DMS 273 (cell line): ENCODE results near the gene ITGA11.
A peak's percentile ranks its signal among the peaks of the same experiment; 100 is the strongest.

Experiments used
- DNase-seq: peaks from one replicate; lab custom pipeline; 2025; ENCODE audit not compliant: unreplicated experiment; lab: John Stamatoyannopoulos, UW

ITGA11 gene

GRCh38 chr15:68391121-68391520 lies 40.8 kb downstream of the ITGA11 start:
- DNase-seq = no peak

GRCh38 chr15:68389936-68390817 lies 41.8 kb downstream of the ITGA11 start:
- no peak for DNase-seq

DNA sequence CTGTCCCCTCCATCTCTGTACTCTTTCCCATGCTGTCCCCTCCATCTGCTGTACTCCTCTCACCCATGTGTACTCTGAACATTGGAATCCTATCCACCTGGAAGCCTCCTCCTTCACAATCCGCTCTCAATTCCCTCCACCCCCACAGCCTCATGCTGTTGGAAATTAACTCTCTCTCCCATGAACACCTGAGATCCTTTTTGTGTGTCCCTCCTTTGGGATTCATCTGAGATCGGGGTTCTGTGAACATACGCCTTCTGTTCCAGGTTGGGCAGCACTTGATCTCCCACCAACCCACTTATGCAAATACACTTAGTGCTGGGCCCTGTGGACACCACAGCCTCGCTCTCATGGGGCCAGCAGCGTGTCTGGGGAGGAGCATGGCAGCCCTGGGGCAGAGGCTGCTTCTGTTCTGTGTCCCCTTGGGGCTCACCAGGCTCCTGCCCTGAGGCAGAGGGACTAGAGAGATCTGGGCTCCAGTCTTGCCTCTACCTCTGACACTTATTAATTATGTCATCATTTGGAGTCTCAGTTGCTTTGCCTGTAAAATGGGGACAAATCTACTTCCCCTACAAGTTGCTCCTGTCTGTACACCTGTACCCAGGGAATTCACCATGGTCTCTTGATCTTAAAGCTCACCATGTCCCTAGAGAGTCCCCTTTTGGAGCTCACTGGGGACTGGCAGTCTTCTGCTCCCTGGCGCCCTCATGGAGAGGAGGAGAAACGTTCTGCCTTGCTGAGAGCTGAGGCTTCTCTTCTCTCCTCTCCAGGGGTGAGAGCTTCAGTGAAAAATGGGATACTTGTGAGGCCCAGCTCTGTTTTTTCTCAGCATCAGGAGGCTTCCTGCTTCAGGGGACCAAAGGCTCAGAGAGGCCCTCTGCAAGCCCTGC lies 42.7 kb downstream of the ITGA11 start:
- no peak for DNase-seq

DNA sequence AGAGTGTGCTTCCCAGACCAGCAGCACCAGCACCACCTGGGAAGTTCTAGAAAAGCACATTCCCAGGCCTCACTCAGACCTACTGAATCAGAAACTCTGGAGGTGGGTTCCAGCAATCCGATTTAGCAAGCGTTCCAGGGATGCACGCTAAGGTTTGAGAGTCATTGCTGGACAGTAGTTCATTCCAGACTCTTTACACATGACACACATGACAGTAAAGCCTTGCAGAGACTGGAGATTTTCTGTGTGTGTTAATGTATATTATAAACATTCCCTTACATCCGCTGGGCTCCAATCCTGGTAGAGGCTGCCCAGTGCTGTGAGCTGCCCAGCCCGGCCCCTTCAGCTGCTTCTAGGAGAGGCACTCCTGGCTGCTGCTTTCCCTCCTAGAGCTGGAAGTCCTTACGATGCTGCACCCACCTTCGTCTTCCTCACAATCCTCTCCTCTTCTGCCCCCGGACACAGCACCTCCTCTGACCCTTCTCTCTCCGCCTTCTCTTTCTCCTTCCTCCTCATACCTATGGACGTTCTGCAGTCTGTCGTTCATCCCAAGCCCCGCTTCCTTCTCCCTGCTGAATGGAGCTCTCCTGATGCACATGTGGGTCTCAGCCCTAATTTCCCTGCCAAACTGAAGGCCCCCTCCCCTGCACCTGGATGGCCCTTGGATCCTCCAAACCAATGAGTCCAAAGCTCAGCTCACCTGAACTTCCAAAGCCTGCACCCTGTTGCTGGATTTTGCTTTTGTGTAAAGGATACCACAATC lies 44.4 kb downstream of the ITGA11 start:
- DNase-seq = no peak

DNA sequence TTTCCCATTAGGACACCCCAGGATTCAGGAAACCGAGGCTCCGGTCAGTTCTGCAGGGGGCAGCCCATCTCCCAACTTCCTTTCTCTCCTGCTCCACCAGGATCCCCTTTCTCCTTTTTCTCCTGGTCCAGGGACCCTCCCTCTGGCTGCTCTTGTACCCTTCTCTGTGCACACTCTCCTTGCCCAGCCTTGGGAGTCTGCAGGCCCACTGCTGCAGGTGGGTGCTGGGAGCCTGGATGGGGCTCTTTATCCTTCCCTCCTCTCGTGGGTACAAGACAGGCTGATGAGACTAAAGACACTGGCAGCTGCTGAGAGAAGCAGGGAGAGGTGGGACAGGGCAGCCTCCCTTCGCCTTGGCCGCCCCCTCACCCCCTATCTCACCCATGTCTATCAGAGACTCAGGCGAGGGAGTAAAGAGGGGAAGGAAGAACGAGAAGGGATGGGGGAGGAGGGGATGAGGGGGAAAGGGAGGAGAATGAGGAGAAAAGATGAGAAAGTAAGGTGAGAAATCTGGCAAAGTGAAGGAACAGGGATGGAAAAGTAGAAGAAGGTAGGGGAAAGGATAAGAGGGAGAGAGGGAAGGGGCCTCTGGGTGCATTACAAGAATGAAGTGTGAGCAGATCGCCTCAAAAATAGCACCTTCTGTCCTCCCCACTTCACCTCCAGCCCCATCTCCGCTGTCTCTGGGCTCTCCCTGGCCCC lies 45.2 kb downstream of the ITGA11 start:
- no peak for DNase-seq

DNA sequence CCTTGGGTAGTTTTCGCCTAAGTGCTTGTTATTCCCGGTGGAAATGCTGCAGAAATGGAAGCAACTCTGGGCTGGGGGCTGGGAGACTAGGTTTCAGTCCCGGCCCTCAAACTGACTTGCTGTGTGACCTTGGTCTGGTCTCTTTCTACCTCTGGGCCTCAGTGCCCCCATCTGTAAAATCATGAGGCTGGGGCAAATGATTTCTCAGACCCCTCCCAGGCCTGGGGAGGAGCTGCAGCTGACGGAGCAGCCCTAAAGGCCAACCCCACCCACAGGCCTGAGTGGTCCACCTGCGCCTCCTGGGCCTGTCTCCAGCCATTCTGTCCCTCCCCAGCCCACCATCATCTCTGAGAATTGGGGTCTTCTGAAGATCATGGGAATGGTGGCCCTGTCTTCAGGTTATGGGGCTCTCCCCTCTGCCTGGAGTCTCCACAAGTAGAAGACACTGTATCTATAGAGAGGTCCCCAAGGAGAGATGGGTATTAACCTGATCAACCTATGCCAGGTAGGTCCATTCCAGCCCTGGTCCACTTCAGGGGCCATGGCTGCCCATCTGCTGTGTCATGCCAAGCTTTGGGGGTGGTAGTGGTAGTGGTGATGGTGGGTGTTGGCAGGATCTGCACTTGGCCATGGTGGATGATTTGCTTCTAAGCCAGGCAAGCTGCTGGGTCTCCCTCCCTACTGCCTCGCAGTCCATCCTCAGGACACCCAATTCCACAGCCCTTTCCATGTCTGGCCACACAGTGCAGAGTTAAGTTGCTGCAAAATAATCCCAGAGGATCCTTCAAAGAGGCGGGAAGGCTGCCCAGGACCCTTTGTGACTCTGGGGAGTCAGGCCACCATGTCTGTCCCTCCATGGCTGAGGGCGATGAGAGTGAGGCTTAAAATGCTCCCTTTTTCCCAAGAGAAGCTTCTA lies 46.0 kb downstream of the ITGA11 start:
- DNase-seq = no peak

GRCh38 chr15:68385240-68385561 lies 46.8 kb downstream of the ITGA11 start:
- no peak for DNase-seq

DNA sequence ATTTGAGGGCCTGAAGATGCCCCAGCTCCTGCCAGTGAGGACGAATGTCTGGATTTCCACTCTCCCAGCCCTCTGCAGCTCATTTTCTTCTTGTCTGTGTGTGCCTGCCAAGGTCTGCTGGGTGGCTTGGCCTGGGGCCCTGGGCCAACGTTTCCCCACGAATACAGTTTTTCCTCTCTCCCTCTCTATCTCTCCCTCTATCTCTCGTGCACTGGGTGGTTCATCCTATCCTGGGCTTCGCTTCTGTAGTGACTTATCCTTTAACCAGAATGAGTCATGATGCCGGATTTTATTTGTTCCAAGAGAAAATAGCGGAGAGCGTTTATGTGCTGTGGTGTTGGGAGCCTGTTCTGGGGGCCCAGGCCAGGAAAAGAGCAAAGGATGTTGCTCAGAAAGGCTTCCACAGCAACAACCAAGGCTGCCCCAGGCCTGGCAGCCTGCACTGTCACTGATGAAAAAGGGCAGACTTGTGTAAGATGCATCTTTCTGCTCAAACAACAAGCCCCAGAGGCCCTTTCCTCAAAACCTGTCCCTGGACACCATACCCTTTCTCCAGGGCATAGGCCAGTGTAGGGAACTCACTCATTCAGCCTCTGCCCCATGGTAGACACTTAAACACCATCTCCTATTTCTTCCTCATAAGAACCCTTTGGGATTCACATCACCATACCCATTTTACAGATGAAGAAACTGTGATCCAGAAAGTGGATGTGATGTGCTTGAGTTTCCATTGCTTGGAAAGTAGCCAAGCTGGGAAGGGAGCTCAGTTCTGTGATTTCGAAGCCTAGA lies 47.3 kb downstream of the ITGA11 start:
- DNase-seq = no peak

GRCh38 chr15:68383161-68384074 lies 48.5 kb downstream of the ITGA11 start:
- peak; percentile 64 for DNase-seq

DNA sequence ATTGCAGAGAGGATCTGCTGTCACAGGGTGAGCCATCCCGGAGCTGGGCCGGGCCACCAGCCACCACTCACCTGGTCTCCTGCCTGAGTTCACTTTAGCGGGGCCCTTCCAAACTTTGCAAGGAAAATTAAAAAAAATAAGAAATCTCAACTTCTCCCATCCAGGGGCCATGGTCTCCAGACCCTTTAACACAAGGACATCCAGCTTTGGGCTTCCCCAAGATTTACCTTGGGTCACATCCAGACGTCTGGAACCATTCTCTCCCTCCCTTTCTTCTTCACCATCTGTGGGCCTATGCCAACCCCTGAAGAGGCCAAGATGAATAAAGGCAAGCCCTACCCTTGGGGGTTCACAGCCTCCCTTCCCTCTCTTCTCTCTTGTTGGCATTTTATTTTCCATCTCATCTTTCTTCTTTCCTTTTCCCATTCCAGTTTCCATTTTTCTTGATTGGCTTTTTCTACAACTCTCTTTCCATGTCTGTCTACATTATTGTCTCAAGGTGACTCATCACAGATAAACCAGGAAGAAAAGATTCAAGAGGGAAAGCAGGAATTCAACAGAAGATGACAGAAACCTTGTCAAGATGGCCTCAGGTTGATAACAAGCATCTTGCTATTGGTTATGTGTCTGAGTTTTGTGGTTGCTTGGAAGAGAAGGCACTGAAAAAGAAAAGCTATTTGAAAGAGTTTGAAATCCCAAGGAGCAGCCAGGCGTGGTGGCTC lies 49.5 kb downstream of the ITGA11 start:
- no peak for DNase-seq

- DNase-seq = no peak
Measured at GRCh38 chr15:68380456-68380855, 51.5 kb downstream of the ITGA11 start.

- no peak for DNase-seq
Measured at GRCh38 chr15:68379759-68380290, 52.1 kb downstream of the ITGA11 start.

- no peak for DNase-seq
Measured at GRCh38 chr15:68379058-68379758, 52.8 kb downstream of the ITGA11 start.

DNA sequence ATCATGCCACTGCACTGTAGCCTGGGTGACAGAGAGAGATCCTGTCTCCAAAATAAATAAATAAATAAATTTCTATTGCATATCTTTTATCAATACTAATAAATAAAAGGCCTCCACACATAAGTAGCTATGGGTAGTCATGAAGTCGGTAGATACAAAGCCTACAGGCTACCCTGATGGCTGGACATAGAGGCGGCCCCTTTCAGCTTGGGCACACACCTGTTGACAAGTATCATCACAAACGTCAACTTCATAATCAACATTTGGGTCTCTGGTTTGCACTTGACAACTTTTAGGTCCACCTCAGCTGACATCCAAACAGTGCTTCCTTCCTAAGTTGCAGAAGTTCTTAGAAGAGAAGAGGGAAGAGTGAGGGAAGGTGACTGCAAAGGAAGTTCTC lies 53.4 kb downstream of the ITGA11 start:
- DNase-seq = no peak

DNA sequence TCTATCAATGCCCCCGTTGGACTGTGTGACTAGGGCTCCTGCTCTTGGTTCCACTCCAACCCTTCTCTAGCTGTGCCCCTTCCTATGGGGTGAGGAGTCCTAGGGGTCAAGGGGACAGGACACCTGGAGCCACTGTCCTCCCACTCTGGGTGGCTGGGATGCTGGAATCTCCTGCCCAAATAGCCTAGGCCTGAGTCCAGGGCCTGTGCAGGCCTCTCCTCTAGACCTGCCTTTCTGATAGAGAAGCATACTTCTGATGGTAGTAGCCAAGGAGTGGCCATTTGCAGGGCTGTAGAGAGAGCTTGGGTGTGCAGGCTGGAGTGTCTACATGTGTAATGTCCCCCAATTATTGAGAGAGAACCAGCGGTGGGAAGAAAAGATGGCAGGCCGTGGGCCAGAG lies 54.2 kb downstream of the ITGA11 start:
- no peak for DNase-seq

- no peak for DNase-seq
Measured at GRCh38 chr15:68376447-68377060, 55.4 kb downstream of the ITGA11 start.
